HEK293 (cell line): ENCODE data around the gene CALB2.

Source experiments
- CTCF ChIP-seq: fragments of 450-650 bp; formaldehyde crosslinking; IDR thresholded peaks from 2 replicates; pipeline ENCODE4 v1.5.1; 2016; ENCODE audit warnings: missing biosample characterization, missing genetic modification characterization
- ZFP3 ChIP-seq: fragments of 450-650 bp; formaldehyde crosslinking; IDR thresholded peaks from 2 replicates; pipeline ENCODE4 v1.5.1; 2016; ENCODE audit warnings: low read depth, missing biosample characterization, missing genetic modification characterization
- ZNF10 ChIP-seq: fragments of 450-650 bp; formaldehyde crosslinking; IDR thresholded peaks from 2 replicates; pipeline ENCODE4 v1.5.1; 2017; ENCODE audit warnings: missing biosample characterization, missing genetic modification characterization
- ZNF280D ChIP-seq: fragments of 450-650 bp; formaldehyde crosslinking; IDR thresholded peaks from 2 replicates; pipeline ENCODE4 v1.5.1; 2016; ENCODE audit warnings: missing biosample characterization, missing genetic modification characterization
- ZNF626 ChIP-seq: fragments of 450-650 bp; sonication (Bioruptor Pico); formaldehyde crosslinking; IDR thresholded peaks from 2 replicates; pipeline ENCODE4 v1.5.1; 2018; ENCODE audit warnings: missing biosample characterization, missing genetic modification characterization, inconsistent platforms
- ZNF645 ChIP-seq: fragments of 450-650 bp; formaldehyde crosslinking; IDR thresholded peaks from 2 replicates; pipeline ENCODE4; 2016; ENCODE audit warnings: missing biosample characterization, missing genetic modification characterization

GRCh38 chr16:71359431-71359830 lies 908 bp downstream of the CALB2 start:
- TF ChIP-seq CTCF (no peak), ZNF645 (tag by site-specific recombination) (no peak), ZNF10 (no peak), ZNF280D (tag by site-specific recombination) (no peak), ZNF626 (tag by site-specific recombination) (no peak), ZFP3 (tag by site-specific recombination) (no peak)
